ENCODE results near the gene IRGQ.

IRGQ gene

DNA sequence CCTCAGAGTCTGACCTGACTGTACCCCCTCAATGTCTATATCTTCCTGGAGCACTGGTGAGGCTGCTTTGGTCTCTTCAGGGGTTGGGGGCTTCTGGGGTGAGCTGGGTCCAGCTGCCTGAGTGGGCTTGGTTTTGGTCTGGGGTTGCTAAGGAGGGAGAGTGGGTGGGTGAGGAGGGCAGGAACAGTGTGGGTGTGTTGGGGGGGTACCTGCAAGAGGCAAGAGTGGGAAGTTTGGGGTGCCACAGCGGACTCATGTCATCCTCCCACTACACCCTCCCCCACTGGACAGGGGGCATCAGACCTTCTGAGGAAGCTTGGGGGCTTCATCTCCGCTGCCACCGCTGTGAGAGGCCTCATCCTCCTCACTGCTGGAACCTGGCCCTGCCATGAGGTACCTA lies 49.4 kb downstream of the IRGQ start:
- H3K4me3 ChIP-seq (ENCODE audit: low read length): no peak overlapping the region
- TF ChIP-seq, protein P1, sequence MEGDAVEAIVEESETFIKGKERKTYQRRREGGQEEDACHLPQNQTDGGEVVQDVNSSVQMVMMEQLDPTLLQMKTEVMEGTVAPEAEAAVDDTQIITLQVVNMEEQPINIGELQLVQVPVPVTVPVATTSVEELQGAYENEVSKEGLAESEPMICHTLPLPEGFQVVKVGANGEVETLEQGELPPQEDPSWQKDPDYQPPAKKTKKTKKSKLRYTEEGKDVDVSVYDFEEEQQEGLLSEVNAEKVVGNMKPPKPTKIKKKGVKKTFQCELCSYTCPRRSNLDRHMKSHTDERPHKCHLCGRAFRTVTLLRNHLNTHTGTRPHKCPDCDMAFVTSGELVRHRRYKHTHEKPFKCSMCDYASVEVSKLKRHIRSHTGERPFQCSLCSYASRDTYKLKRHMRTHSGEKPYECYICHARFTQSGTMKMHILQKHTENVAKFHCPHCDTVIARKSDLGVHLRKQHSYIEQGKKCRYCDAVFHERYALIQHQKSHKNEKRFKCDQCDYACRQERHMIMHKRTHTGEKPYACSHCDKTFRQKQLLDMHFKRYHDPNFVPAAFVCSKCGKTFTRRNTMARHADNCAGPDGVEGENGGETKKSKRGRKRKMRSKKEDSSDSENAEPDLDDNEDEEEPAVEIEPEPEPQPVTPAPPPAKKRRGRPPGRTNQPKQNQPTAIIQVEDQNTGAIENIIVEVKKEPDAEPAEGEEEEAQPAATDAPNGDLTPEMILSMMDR (conservative IDR thresholded peaks at IDR 0.05; ENCODE audit: low read length): no peak
- no peak for DNase-seq (ENCODE audit: low read depth)

DNA sequence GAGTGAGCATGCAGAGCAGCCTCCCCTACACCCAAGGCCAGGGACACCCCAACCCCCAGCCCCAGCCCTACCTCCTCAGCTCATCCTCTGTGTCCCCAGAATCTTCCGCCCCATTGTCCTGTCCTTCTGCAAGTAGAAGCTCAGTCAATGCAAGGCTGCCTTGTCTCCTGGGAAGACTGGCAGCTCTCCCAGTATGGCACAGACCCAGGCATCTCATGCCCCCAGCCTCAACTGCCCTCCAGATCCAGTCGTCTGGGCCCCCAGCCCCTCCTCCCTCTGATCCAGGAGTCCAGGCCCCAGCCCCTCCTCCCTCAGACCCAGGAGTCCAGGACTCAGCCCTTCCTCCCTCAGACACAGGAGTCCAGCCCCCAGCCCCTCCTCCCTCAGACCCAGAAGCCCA lies 50.0 kb downstream of the IRGQ start:
- no peak for DNase-seq (ENCODE audit: low read depth)
- TF ChIP-seq, protein P1 (conservative IDR thresholded peaks at IDR 0.05; ENCODE audit: low read length): no peak
- no peak overlapping the region for H3K4me3 ChIP-seq (ENCODE audit: low read length)

DNA sequence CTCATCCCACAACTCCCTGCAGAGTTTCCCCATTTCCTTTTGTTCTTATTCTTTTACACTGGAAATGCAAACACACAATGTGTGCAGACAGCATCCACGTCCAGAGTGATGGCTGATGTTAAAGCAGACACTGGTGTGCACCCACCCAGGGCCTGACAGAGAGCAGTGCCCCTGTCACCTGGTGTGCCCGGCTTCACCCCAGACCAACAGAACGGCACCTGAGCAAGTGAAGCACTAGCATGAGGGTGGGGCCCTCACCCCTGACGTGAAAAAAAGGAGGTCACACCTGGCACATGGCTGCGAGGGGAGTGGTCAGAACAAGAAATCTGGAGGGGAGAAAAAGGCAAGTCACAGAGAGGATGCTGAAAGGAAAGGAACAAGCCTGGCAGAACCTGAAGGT lies 50.7 kb downstream of the IRGQ start:
- DNase-seq (ENCODE audit: low read depth): no peak
- H3K4me3 ChIP-seq (ENCODE audit: low read length): no peak overlapping the region
- TF ChIP-seq, protein P1 (conservative IDR thresholded peaks at IDR 0.05; ENCODE audit: low read length): no peak

DNA sequence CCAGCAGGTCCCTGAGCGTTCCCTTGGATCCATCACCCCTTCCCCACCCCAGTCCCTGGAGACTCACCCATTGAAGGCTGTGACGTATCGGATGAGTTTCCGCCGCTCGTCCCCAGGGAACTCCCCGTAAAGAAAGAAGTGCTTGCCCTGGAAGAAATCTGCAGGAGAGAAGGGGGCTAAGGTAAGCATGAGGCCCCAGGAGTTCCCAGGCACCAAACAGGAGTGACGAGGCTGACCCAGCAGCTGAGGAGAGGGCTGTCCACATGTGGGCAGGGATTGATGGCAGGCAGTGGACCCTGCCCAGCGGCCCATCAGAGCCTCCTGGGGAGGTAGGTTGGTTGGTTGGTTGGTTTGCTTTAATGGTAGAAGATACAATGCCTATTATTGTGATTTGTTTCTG lies 51.9 kb downstream of the IRGQ start:
- TF ChIP-seq, protein P1 (conservative IDR thresholded peaks at IDR 0.05; ENCODE audit: low read length): no peak
- H3K4me3 ChIP-seq (ENCODE audit: low read length): no peak overlapping the region
- no peak for DNase-seq (ENCODE audit: low read depth)

DNA sequence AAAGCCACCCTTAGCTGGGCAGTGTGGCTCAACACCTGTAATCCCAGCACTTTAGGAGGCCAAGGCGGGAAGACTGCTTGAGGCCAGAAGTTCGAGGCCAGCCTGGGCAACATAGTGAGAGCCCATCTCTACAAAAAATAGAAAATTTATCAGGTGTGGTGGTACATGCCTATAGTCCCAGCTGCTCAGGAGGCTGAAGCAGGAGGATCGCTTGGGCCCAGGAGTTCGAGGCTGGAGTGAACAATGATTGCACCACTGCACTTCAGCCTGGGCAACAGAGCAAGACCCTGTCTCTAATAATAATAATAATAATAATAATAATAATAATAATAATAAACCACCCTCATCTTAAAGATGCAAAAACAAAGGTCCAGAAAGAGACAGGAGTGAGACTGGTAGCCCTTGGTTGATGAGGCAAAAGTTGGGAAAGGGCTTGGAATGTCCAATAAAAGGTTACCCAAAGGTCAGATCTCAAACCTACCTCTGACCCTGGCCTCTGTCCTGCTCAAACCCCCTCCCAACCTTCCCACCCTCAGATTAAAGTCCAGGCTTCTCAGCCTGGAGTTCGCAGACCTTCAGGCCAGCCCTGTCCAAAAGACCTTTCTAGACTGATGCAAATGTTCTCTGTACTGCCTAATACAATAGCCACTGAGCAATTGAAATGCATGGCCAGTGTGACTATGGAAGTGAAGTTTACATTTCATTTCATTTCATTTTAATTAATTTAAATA lies 53.8 kb downstream of the IRGQ start:
- TF ChIP-seq, protein P1 (conservative IDR thresholded peaks at IDR 0.05; ENCODE audit: low read length): no peak
- no peak overlapping the region for H3K4me3 ChIP-seq (ENCODE audit: low read length)
- no peak for DNase-seq (ENCODE audit: low read depth)

DNA sequence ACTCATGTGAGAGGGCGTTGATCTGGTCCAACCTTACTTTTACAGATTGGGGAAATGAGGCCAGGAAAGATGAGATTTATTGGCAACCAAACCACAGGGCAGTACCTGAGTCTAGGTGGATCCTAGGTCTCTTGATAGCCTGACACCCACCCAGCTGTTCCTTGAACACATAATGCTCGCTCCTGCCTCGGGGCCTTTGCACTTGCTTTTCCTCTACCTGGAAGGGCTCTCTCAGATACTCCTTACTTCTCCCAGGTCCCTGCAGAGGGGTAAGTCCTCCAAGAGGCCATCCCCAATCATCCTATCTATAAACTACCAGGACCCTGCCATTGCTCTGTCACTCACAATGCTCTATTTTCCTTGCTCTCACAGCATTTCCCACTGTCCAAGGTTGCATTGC lies 55.6 kb downstream of the IRGQ start:
- DNase-seq (ENCODE audit: low read depth): no peak
- TF ChIP-seq, protein P1 (conservative IDR thresholded peaks at IDR 0.05; ENCODE audit: low read length): no peak
- no peak overlapping the region for H3K4me3 ChIP-seq (ENCODE audit: low read length)

DNA sequence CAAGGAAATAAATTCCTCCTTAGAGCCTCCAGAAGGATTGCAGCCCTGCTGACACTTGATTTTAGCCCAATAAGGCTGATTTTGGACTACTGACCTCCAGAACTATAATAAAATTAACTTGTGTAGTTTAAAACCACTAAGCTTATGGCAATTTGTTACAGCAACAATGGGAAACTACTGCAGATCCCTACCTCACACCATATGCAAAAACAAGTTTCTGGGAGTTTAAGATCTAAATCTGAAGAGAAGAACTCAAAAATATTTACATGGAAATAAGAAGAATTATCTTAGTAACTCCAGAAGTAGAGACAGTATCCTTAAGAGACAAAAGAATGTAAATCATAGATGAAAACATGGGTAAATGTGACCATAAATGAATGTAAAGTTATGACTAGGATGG lies 57.0 kb downstream of the IRGQ start:
- no peak overlapping the region for H3K4me3 ChIP-seq (ENCODE audit: low read length)
- DNase-seq (ENCODE audit: low read depth): no peak
- TF ChIP-seq, protein P1 (conservative IDR thresholded peaks at IDR 0.05; ENCODE audit: low read length): no peak

Measured in AG10803 (cell line).